ENCODE data around the gene CCR4. TPM values are rescaled to one million over a fixed set of nuclear protein-coding genes. Genes with fewer than 3 reads are reported as not detected.

CCR4 gene
- total RNA-seq, 1 donor from 2014 or later: 0.92 TPM

GRCh38 chr3:33000691-33001385 is 49.4 kb downstream of the CCR4 start:
- Histone ChIP-seq H3K27ac (no peak overlapping the region), H3K4me1 (peaks cover 3% of the 10 kb centered on the region), H3K9me3 (no peaks in the 10 kb centered on the region), H3K4me3 (no peak overlapping the region), H3K36me3 (peaks cover 38% of the 10 kb centered on the region), H3K27me3 (ENCODE audit: low read depth) (no peaks in the 10 kb centered on the region)
- no peak for TF ChIP-seq CTCF (IDR thresholded peaks at IDR 0.05)
- ATAC-seq: no peak
- intact Hi-C loops (cut with DNase I): no loop called here
- no peak for DNase-seq

- ATAC-seq (no peak), DNase-seq (no peak)
- no peak overlapping the region for H3K27ac ChIP-seq
- H3K27me3 ChIP-seq (ENCODE audit: low read depth): no peaks in the 10 kb centered on the region
- H3K4me3 ChIP-seq: no peak overlapping the region
- H3K4me1 ChIP-seq: peaks cover 3% of the 10 kb centered on the region
- intact Hi-C loops (cut with DNase I): no loop called here
- no peaks in the 10 kb centered on the region for H3K9me3 ChIP-seq
- TF ChIP-seq CTCF (IDR thresholded peaks at IDR 0.05): no peak
- H3K36me3 ChIP-seq: peaks cover 33% of the 10 kb centered on the region
These were observed 50.4 kb downstream of the CCR4 start for GRCh38 chr3:33001889-33002288.

- peaks cover 26% of the 10 kb centered on the region for H3K36me3 ChIP-seq
- TF ChIP-seq CTCF (IDR thresholded peaks at IDR 0.05): no peak
- H3K27ac ChIP-seq: no peak overlapping the region
- no peak for ATAC-seq
- no peak for DNase-seq
- no peak overlapping the region for H3K4me3 ChIP-seq
- H3K9me3 ChIP-seq: no peaks in the 10 kb centered on the region
- H3K27me3 ChIP-seq (ENCODE audit: low read depth): no peaks in the 10 kb centered on the region
- intact Hi-C loops (cut with DNase I): no loop called here
- peaks cover 3% of the 10 kb centered on the region for H3K4me1 ChIP-seq
These were observed 51.9 kb downstream of the CCR4 start for GRCh38 chr3:33003308-33003707.

GRCh38 chr3:33004205-33004604 is 52.8 kb downstream of the CCR4 start:
- no peak for ATAC-seq
- intact Hi-C loops (cut with DNase I): no loop called here
- Histone ChIP-seq H3K27ac (no peak overlapping the region), H3K4me1 (peaks cover 3% of the 10 kb centered on the region), H3K4me3 (no peak overlapping the region), H3K27me3 (ENCODE audit: low read depth) (no peaks in the 10 kb centered on the region), H3K36me3 (peaks cover 29% of the 10 kb centered on the region), H3K9me3 (no peaks in the 10 kb centered on the region)
- TF ChIP-seq CTCF (IDR thresholded peaks at IDR 0.05): no peak
- no peak for DNase-seq

- intact Hi-C loops (cut with DNase I): no loop called here
- no peak for TF ChIP-seq CTCF (IDR thresholded peaks at IDR 0.05)
- Histone ChIP-seq H3K27ac (no peak overlapping the region), H3K36me3 (peaks cover 37% of the 10 kb centered on the region), H3K27me3 (ENCODE audit: low read depth) (no peaks in the 10 kb centered on the region), H3K4me1 (peaks cover 3% of the 10 kb centered on the region), H3K4me3 (no peak overlapping the region), H3K9me3 (no peaks in the 10 kb centered on the region)
- DNase-seq: no peak
- no peak for ATAC-seq
These were observed 53.5 kb downstream of the CCR4 start for GRCh38 chr3:33004961-33005360.

Other genes starting within 250 kb of the CCR4 start
- gene TRIM71, start 133.6 kb upstream of the CCR4 start, total RNA-seq: 2.5 TPM
- gene GLB1, start 145.5 kb downstream of the CCR4 start, total RNA-seq: 89.7 TPM
- gene TMPPE, start 145.5 kb downstream of the CCR4 start, total RNA-seq: 20.0 TPM
- 213 TPM for gene CRTAP, start 162.4 kb downstream of the CCR4 start, total RNA-seq